Stimulated activated CD4-positive, alpha-beta T cell treated with anti-CD3 and anti-CD28 coated beads, Interleukin-1b, Interleukin-23, amount 100 ng/mL, for 24 hours (primary cell): ENCODE data around the gene CORO6.
"Not testable (repeated sequence)": the region's sequence is repeated elsewhere in the genome, so short reads cannot be mapped to it uniquely, and the experiment has no call there.

Experiments used
- DNase-seq, 4 experiments: peaks; one replicate each; pipeline ENCODE4 v3.0.0-alpha.2; 2020; ENCODE audit warnings: low read depth in 4 of 4, low spot score in 1 of 4

The CORO6 gene

GRCh38 chr17:29622337-29623282 lies at the start of gene CORO6:
CORO6 (minus strand) TSS chr17:29622912; CDS start chr17:29621421, 1,491 bp downstream.
- DNase-seq = peak in 2 of 4 experiments; percentile 62 to 65

GRCh38 chr17:29671661-29672060 lies 48.9 kb upstream of the CORO6 start:
- DNase-seq = no peak

- DNase-seq = no peak
Measured at GRCh38 chr17:29669266-29669665, 46.6 kb upstream of the CORO6 start.

GRCh38 chr17:29667969-29668368 lies 45.3 kb upstream of the CORO6 start:
- no peak for DNase-seq

GRCh38 chr17:29665481-29665810 lies 42.7 kb upstream of the CORO6 start:
- no peak for DNase-seq

GRCh38 chr17:29664743-29665480 lies 42.2 kb upstream of the CORO6 start:
- no peak for DNase-seq

GRCh38 chr17:29663155-29663554 lies 40.4 kb upstream of the CORO6 start:
- DNase-seq = no peak

GRCh38 chr17:29661213-29661612 lies 38.5 kb upstream of the CORO6 start:
- no peak for DNase-seq

- no peak for DNase-seq
Measured at GRCh38 chr17:29659155-29659554, 36.4 kb upstream of the CORO6 start.

GRCh38 chr17:29655323-29655722 lies 32.6 kb upstream of the CORO6 start:
- DNase-seq = no peak

- no peak for DNase-seq
Measured at GRCh38 chr17:29653995-29654714, 31.4 kb upstream of the CORO6 start.

- no peak for DNase-seq
Measured at GRCh38 chr17:29652976-29653375, 30.3 kb upstream of the CORO6 start.

- not testable (repeated sequence) for DNase-seq
Measured at GRCh38 chr17:29651913-29652312, 29.2 kb upstream of the CORO6 start.

- DNase-seq = no peak
Measured at GRCh38 chr17:29650396-29650795, 27.7 kb upstream of the CORO6 start.

GRCh38 chr17:29649359-29649758 lies 26.6 kb upstream of the CORO6 start:
- DNase-seq = no peak

GRCh38 chr17:29648005-29648404 lies 25.3 kb upstream of the CORO6 start:
- no peak for DNase-seq

- DNase-seq = no peak
Measured at GRCh38 chr17:29645515-29646051, 22.9 kb upstream of the CORO6 start.

- no peak for DNase-seq
Measured at GRCh38 chr17:29643817-29644160, 21.1 kb upstream of the CORO6 start.

- no peak for DNase-seq
Measured at GRCh38 chr17:29642171-29642611, 19.5 kb upstream of the CORO6 start.

GRCh38 chr17:29640981-29641642 lies 18.4 kb upstream of the CORO6 start:
- no peak for DNase-seq

GRCh38 chr17:29640413-29640812 lies 17.7 kb upstream of the CORO6 start:
- no peak for DNase-seq
